Fibroblast of lung (primary cell): ENCODE measurements around the gene TMED7. TPM values are rescaled to one million over a fixed set of nuclear protein-coding genes. Genes with fewer than 3 reads are reported as not detected.

ENCODE experiments used
- DNase-seq, 2 donors: peaks; one replicate each; pipeline versions ENCODE4 v3.0.0 to v3.0.0-alpha.2; 2010; ENCODE audit warnings: low read depth in 2 of 2
- H2AFZ ChIP-seq: 2 replicates; pipeline ENCODE4 v1.5.1; 2012; ENCODE audit warnings: low read length, control low read depth, inconsistent platforms
- H3K27ac ChIP-seq: 2 replicates; pipeline ENCODE4 v1.5.1; 2011; ENCODE audit warnings: low read length, control low read depth; ENCODE audit not compliant: insufficient read depth
- H3K27me3 ChIP-seq: 2 replicates; pipeline ENCODE4 v1.5.1; 2011; ENCODE audit warnings: mild to moderate bottlenecking, low read length; ENCODE audit not compliant: control insufficient read depth, insufficient read depth
- H3K36me3 ChIP-seq: 2 replicates; pipeline ENCODE4 v1.5.1; 2011; ENCODE audit warnings: low read length; ENCODE audit not compliant: control insufficient read depth, insufficient read depth
- H3K4me1 ChIP-seq: 2 replicates; pipeline ENCODE4 v1.5.1; 2011; ENCODE audit warnings: low read length; ENCODE audit not compliant: control insufficient read depth, insufficient read depth; ENCODE audit errors: extremely low read depth
- H3K4me2 ChIP-seq: 2 replicates; pipeline ENCODE4 v1.5.1; 2011; ENCODE audit warnings: low read length, control low read depth; ENCODE audit not compliant: insufficient read depth; ENCODE audit errors: extremely low read depth
- H3K4me3 ChIP-seq, 4 experiments: fragments of 200-600 bp in 1 of 4; sonication (generic) in 1 of 4; replicated peaks in 1 of 4; 2 replicates each; pipeline ENCODE4 v1.5.1; 2011 to 2016; ENCODE audit warnings: low read length in 4 of 4, low read depth in 3 of 4, mild to moderate bottlenecking in 3 of 4, control low read depth in 2 of 4, inconsistent platforms in 1 of 4, mixed read lengths in 1 of 4; ENCODE audit not compliant: insufficient read depth in 1 of 4; ENCODE audit errors: control extremely low read depth in 1 of 4
- H3K79me2 ChIP-seq: 2 replicates; pipeline ENCODE4 v1.5.1; 2012; ENCODE audit warnings: mild to moderate bottlenecking, low read length, inconsistent platforms; ENCODE audit not compliant: control insufficient read depth, insufficient read depth
- H3K9ac ChIP-seq: 2 replicates; pipeline ENCODE4 v1.5.1; 2011; ENCODE audit warnings: mild to moderate bottlenecking, low read length, control low read depth; ENCODE audit not compliant: insufficient read depth
- H3K9me3 ChIP-seq: 2 replicates; pipeline ENCODE4 v1.5.1; 2012; ENCODE audit warnings: low read depth, low read length; ENCODE audit not compliant: control insufficient read depth, insufficient read depth
- H4K20me1 ChIP-seq: 2 replicates; pipeline ENCODE4 v1.5.1; 2011; ENCODE audit warnings: low read length; ENCODE audit not compliant: control insufficient read depth, insufficient read depth; ENCODE audit errors: extremely low read depth
- CTCF ChIP-seq, 2 donors: IDR thresholded peaks in 1 of 2; conservative IDR thresholded peaks in 1 of 2; 1 replicate in 1 of 2; 2 replicates in 1 of 2; pipeline ENCODE4 v1.5.1; 2011 to 2012; ENCODE audit warnings: low read length in 2 of 2, control low read depth in 1 of 2, inconsistent platforms in 1 of 2, low read depth in 1 of 2, mild to moderate bottlenecking in 1 of 2
- EZH2 ChIP-seq: IDR thresholded peaks from 2 replicates; pipeline ENCODE4 v1.5.1; 2012; ENCODE audit warnings: low read length, control low read depth, mild to moderate bottlenecking; ENCODE audit errors: missing control alignments
- polyA plus RNA-seq, 2 donors: library from polyadenylated mRNA; depleted of rRNA in 1 of 2; stranded (reverse) in 1 of 2; unstranded in 1 of 2; fragments of >200 nt; gene quantifications; 2 replicates each; pipeline ENCODE4 v1.2.1, GENCODE V29; 2011 to 2012; ENCODE audit warnings: missing spikeins in 1 of 2
- total RNA-seq: library from RNA; depleted of rRNA; stranded (reverse); fragments of >200 nt; gene quantifications from 2 replicates; pipeline ENCODE4 v1.2.1, GENCODE V29; 2014

Gene TMED7
- total and polyA plus RNA-seq, 2 donors (not counting 1 experiment from before 2014, with no cell fraction given), result 104 to 154 TPM

GRCh38 chr5:115624994-115625393 lies 842 bp downstream of the TMED7 start:
- Histone ChIP-seq H3K27me3 (no peaks in the 10 kb centered on the region), H3K4me1 (peaks cover 2% of the 10 kb centered on the region), H3K9me3 (no peaks in the 10 kb centered on the region), H2AFZ (no peak overlapping the region), H3K79me2 (peaks cover 55% of the 10 kb centered on the region), H4K20me1 (peaks cover 5% of the 10 kb centered on the region), H3K4me3 (peak overlapping the region; percentile 72 to 89 (median 82)), H3K27ac (peak overlapping the region; percentile 95), H3K4me2 (peak overlapping the region; percentile 99), H3K9ac (peak overlapping the region; percentile 92), H3K36me3 (no peaks in the 10 kb centered on the region)
- DNase-seq, result no peak
- TF ChIP-seq EZH2, result no peak
- no peak for TF ChIP-seq CTCF (conservative IDR thresholded peaks at IDR 0.05 in 1 of 2, IDR thresholded peaks at IDR 0.05 in 1 of 2; ENCODE audit: low read depth in 1 of 2, low read length in 2 of 2)

GRCh38 chr5:115623658-115624057 lies 2.2 kb downstream of the TMED7 start:
- no peak overlapping the region for H2AFZ ChIP-seq
- H4K20me1 ChIP-seq, result peaks cover 5% of the 10 kb centered on the region
- DNase-seq, result no peak
- peaks cover 2% of the 10 kb centered on the region for H3K4me1 ChIP-seq
- H3K79me2 ChIP-seq, result peaks cover 55% of the 10 kb centered on the region
- H3K4me3 ChIP-seq, result peak overlapping the region; percentile 72 to 89 (median 82)
- no peak overlapping the region for H3K27ac ChIP-seq
- H3K27me3 ChIP-seq, result no peaks in the 10 kb centered on the region
- H3K9ac ChIP-seq, result no peak overlapping the region
- H3K4me2 ChIP-seq, result peak overlapping the region; percentile 99
- H3K9me3 ChIP-seq, result no peaks in the 10 kb centered on the region
- H3K36me3 ChIP-seq, result peaks cover 2% of the 10 kb centered on the region
- TF ChIP-seq EZH2, result no peak
- no peak for TF ChIP-seq CTCF (conservative IDR thresholded peaks at IDR 0.05 in 1 of 2, IDR thresholded peaks at IDR 0.05 in 1 of 2; ENCODE audit: low read depth in 1 of 2, low read length in 2 of 2)

GRCh38 chr5:115621365-115621900 lies 4.4 kb downstream of the TMED7 start:
- peaks cover 61% of the 10 kb centered on the region for H3K79me2 ChIP-seq
- no peaks in the 10 kb centered on the region for H3K9me3 ChIP-seq
- H3K4me2 ChIP-seq, result no peak overlapping the region
- peaks cover 2% of the 10 kb centered on the region for H3K4me1 ChIP-seq
- no peak overlapping the region for H2AFZ ChIP-seq
- no peak for TF ChIP-seq CTCF (conservative IDR thresholded peaks at IDR 0.05 in 1 of 2, IDR thresholded peaks at IDR 0.05 in 1 of 2; ENCODE audit: low read depth in 1 of 2, low read length in 2 of 2)
- TF ChIP-seq EZH2, result no peak
- no peak overlapping the region for H3K4me3 ChIP-seq
- no peak overlapping the region for H3K27ac ChIP-seq
- peaks cover 5% of the 10 kb centered on the region for H4K20me1 ChIP-seq
- no peak for DNase-seq
- H3K36me3 ChIP-seq, result peaks cover 2% of the 10 kb centered on the region
- no peak overlapping the region for H3K9ac ChIP-seq
- no peaks in the 10 kb centered on the region for H3K27me3 ChIP-seq
